Ovary (tissue), 3 donors: ENCODE data around the gene SERPINA4.

ENCODE experiments used
- POLR2A ChIP-seq: fragments of 450-650 bp; IDR thresholded peaks from one replicate; pipeline ENCODE4 v1.6.1; 2017; ENCODE audit warnings: antibody characterized with exemption, mild to moderate bottlenecking, moderate library complexity
- TF ChIP-seq, protein P1 (sequence below), 3 donors: fragments of 450-650 bp in 2 of 3; fragments of 200-600 bp in 1 of 3; IDR thresholded peaks; one replicate each; pipeline versions ENCODE4 v1.5.1 to v1.8.0; 2016 to 2022; ENCODE audit warnings: antibody characterized with exemption in 3 of 3, mild to moderate bottlenecking in 1 of 3
- donor health status: DM: no; HTN: no; CAD: no.

DNA sequence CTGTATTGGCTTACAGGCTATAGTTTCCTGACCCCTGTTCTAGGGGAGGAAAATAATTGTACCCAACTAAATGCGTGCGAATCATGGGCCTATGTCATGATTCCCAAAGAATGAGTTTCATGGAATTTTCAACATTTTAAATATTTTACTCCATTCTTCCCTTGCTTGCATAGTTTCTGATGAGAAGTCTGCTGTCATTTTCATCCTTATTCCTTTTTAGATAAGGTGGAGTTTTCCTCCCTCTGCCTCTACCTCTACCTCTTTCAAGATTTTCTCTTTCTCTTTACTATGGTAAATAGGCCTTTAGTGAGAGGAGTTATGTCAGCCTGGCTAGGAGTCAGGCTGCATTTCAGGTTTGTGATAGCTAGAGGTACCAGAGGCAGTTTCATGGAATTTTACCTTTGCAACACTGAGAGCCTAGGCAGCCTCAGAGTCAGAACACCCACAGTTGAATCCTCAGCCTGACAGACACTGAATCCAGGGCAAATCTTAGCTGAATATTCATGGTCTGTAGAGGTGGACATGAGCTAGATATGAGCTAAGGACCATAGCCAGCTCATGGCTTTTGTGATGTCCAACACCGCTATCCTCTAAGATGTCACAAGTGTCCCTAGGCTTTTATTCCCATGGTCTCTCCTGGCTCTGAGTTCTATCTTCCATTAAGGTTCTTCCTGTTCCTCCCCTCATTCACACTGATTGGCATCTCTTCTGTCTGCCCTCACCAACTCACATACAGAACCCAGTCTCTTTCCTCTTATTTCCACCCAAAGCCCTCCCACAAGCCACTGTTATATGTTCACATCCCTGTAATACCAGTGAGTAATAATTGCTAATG lies 57.0 kb downstream of the SERPINA4 start:
- TF ChIP-seq, protein P1, sequence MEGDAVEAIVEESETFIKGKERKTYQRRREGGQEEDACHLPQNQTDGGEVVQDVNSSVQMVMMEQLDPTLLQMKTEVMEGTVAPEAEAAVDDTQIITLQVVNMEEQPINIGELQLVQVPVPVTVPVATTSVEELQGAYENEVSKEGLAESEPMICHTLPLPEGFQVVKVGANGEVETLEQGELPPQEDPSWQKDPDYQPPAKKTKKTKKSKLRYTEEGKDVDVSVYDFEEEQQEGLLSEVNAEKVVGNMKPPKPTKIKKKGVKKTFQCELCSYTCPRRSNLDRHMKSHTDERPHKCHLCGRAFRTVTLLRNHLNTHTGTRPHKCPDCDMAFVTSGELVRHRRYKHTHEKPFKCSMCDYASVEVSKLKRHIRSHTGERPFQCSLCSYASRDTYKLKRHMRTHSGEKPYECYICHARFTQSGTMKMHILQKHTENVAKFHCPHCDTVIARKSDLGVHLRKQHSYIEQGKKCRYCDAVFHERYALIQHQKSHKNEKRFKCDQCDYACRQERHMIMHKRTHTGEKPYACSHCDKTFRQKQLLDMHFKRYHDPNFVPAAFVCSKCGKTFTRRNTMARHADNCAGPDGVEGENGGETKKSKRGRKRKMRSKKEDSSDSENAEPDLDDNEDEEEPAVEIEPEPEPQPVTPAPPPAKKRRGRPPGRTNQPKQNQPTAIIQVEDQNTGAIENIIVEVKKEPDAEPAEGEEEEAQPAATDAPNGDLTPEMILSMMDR (IDR thresholded peaks at IDR 0.05), result no peak
- TF ChIP-seq POLR2A, result no peak
